ENCODE data around the gene MRPL50.

The MRPL50 gene

GRCh38 chr9:101398068-101398929, at the start of gene MRPL50, which contains the start of gene ZNF189:
Gene MRPL50, minus strand, starts transcription at chr9:101398618. Its CDS starts 26 bp downstream, at chr9:101398592.
Gene ZNF189, plus strand, starts transcription at chr9:101398851. Its CDS starts 306 bp downstream, at chr9:101399157.
- DNase-seq, result peak; percentile 95

GRCh38 chr9:101446732-101447131, 48.3 kb upstream of the MRPL50 start:
- DNase-seq, result no peak

- no peak for DNase-seq
Observed at GRCh38 chr9:101445353-101446029, 47.1 kb upstream of the MRPL50 start.

GRCh38 chr9:101443364-101443771, 45.0 kb upstream of the MRPL50 start:
- DNase-seq, result peak; percentile 76

GRCh38 chr9:101442736-101443135, 44.3 kb upstream of the MRPL50 start:
- no peak for DNase-seq

- DNase-seq, result no peak
Observed at GRCh38 chr9:101442318-101442717, 43.9 kb upstream of the MRPL50 start.

GRCh38 chr9:101440714-101441230, 42.4 kb upstream of the MRPL50 start:
- DNase-seq, result no peak

- no peak for DNase-seq
Observed at GRCh38 chr9:101438523-101438922, 40.1 kb upstream of the MRPL50 start.

GRCh38 chr9:101437806-101438232, 39.4 kb upstream of the MRPL50 start:
- no peak for DNase-seq

GRCh38 chr9:101435601-101436079, 37.2 kb upstream of the MRPL50 start, which contains the start of gene ALDOB:
Gene ALDOB, minus strand, starts transcription at chr9:101435774. Its CDS starts 4,887 bp downstream, at chr9:101430887.
- no peak for DNase-seq

GRCh38 chr9:101434998-101435397, 36.6 kb upstream of the MRPL50 start:
- DNase-seq, result no peak

- DNase-seq, result no peak
Observed at GRCh38 chr9:101433229-101433628, 34.8 kb upstream of the MRPL50 start.

GRCh38 chr9:101432740-101433139, 34.3 kb upstream of the MRPL50 start:
- no peak for DNase-seq

- DNase-seq, result no peak
Observed at GRCh38 chr9:101432171-101432570, 33.8 kb upstream of the MRPL50 start.

GRCh38 chr9:101429736-101430135, 31.3 kb upstream of the MRPL50 start:
- no peak for DNase-seq

- DNase-seq, result no peak
Observed at GRCh38 chr9:101428909-101429308, 30.5 kb upstream of the MRPL50 start.

GRCh38 chr9:101427957-101428655, 29.7 kb upstream of the MRPL50 start:
- DNase-seq, result no peak

GRCh38 chr9:101427358-101427757, 28.9 kb upstream of the MRPL50 start:
- no peak for DNase-seq

GRCh38 chr9:101421653-101422065, 23.2 kb upstream of the MRPL50 start:
- DNase-seq, result no peak

GRCh38 chr9:101419863-101420262, 21.4 kb upstream of the MRPL50 start:
- no peak for DNase-seq

GRCh38 chr9:101418518-101419430, 20.4 kb upstream of the MRPL50 start:
- DNase-seq, result no peak

GRCh38 chr9:101417977-101418376, 19.6 kb upstream of the MRPL50 start:
- DNase-seq, result no peak

All from NCI-H2081 treated with DMSO at 0.1 percent for 48 hours (cell line).